ENCODE data around the gene AADACL4. TPM values are rescaled to one million over a fixed set of nuclear protein-coding genes. Genes with fewer than 3 reads are reported as not detected.

Gene AADACL4
- total RNA-seq, 1 donor from 2014 or later = not detected

DNA sequence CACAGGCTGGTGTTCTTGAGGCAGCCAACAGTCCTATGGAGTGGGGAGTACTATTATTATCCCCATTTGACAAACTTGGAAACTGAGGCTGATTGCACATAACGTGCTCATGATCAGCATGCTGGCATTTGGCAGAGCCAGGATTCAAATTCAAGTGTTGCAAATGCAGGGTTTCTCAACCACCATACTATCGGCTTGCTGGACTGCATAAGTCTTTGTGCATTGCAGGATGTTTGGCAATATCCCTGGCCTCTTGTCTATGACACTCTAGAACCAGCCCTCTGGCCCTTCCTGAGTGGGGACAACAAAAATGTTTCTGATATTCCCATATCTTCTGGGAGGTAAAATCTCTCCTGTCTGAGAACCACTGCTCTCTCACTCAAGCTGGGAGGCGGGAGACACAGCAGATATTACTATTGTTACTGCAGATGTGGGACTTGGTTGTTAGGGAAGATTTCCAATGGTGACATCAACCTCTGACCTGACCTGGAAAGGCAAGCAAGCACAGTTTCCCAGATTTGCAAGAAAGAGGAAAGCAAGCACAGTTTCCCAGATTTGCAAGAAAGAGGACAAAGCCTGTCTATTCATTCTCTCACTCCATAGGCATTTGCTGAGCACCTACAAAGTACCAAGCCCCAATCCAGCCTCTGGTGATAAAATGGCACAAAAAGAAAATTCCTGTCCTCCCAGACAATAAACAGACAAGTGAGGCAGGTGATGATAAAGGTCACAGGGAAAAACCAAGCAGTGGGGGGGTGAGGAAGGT lies 71.0 kb downstream of the AADACL4 start:
- Mint-ChIP-seq H3K4me1 (ENCODE audit: low read depth) (no peaks in the 10 kb centered on the region), H3K36me3 (ENCODE audit: low read depth) (no peaks in the 10 kb centered on the region), H3K9me3 (no peaks in the 10 kb centered on the region), H3K27me3 (ENCODE audit: low read depth) (peaks cover 4% of the 10 kb centered on the region), H3K27ac (no peak overlapping the region), H3K4me3 (ENCODE audit: low read depth) (no peak overlapping the region)
- no peak for DNase-seq (ENCODE audit: low spot score)
- intact Hi-C loops (cut with micrococcal nuclease) = no loop called here

- intact Hi-C loops (cut with micrococcal nuclease) = no loop called here
- Mint-ChIP-seq H3K36me3 (ENCODE audit: low read depth) (no peaks in the 10 kb centered on the region), H3K4me1 (ENCODE audit: low read depth) (no peaks in the 10 kb centered on the region), H3K4me3 (ENCODE audit: low read depth) (no peak within 1 kb of the TSS), H3K9me3 (no peaks in the 10 kb centered on the region), H3K27ac (no peak within 1 kb of the TSS), H3K27me3 (ENCODE audit: low read depth) (peaks cover 4% of the 10 kb centered on the region)
- no peak for DNase-seq (ENCODE audit: low spot score)
Measured at GRCh38 chr1:12715896-12716437, 72.1 kb downstream of the AADACL4 start, which contains the start of gene AADACL3. Gene AADACL3, plus strand, starts transcription at chr1:12716110. Its CDS starts 67 bp downstream, at chr1:12716177.

Other genes with a start within 250 kb of the AADACL4 start
- 93.6 and 95.2 TPM in 2 replicates for gene DHRS3, start 25.9 kb upstream of the AADACL4 start, total RNA-seq
- not detected in 2 replicates for gene AADACL3, start 72.0 kb downstream of the AADACL4 start, total RNA-seq
- gene CFAP107, start 102.1 kb downstream of the AADACL4 start, total RNA-seq = not detected in 2 replicates
- gene PRAMEF12, start 129.7 kb downstream of the AADACL4 start, total RNA-seq = not detected in 2 replicates
- gene PRAMEF1, start 147.3 kb downstream of the AADACL4 start, total RNA-seq = not detected in 2 replicates
- gene PRAMEF11, start 187.3 kb downstream of the AADACL4 start, total RNA-seq = not detected in 2 replicates
- gene HNRNPCL1, start 204.6 kb downstream of the AADACL4 start, total RNA-seq = not detected in 2 replicates
- gene PRAMEF2, start 213.0 kb downstream of the AADACL4 start, total RNA-seq = not detected in 2 replicates
- gene PRAMEF4, start 242.1 kb downstream of the AADACL4 start, total RNA-seq = not detected in 2 replicates